Measurements from ENCODE around the gene NOS1AP. TPM values are rescaled to one million over a fixed set of nuclear protein-coding genes. Genes with fewer than 3 reads are reported as not detected.
A peak's percentile ranks its signal among the peaks of the same experiment; 100 is the strongest.

Gene NOS1AP
- total RNA-seq, 1 donor from 2014 or later: 4.5 TPM

DNA sequence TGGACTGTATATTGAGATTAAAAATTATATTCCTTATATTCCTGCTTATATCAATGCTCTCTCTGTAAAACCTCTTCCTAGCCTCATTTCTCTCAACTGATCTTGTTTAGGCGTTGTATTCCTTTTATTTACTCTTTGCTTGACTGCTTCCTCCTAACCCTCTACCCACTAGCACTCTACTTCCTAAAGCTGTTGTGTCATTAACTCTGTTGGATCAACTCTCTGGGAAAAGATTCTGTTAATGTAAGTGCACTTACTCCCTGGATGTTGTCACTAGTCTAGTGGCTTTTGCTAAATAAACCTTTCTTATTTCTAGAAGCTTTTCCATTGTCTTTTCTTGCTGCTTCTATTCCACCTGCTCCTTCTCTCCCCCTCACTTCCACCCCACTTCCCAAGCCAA lies 300.7 kb downstream of the NOS1AP start:
- H3K27me3 Mint-ChIP-seq (ENCODE audit: low read depth): no peaks in the 10 kb centered on the region
- peaks cover 4% of the 10 kb centered on the region for H3K36me3 Mint-ChIP-seq (ENCODE audit: low read depth)
- no peak overlapping the region for H3K27ac Mint-ChIP-seq (ENCODE audit: unreplicated experiment)
- H3K4me3 Mint-ChIP-seq (ENCODE audit: unreplicated experiment): no peak overlapping the region
- no peaks in the 10 kb centered on the region for H3K9me3 Mint-ChIP-seq (ENCODE audit: low read depth)
- H3K4me1 Mint-ChIP-seq (ENCODE audit: low read depth): peaks cover 19% of the 10 kb centered on the region
- DNase-seq (ENCODE audit: low spot score): no peak
- TF ChIP-seq, protein P1, sequence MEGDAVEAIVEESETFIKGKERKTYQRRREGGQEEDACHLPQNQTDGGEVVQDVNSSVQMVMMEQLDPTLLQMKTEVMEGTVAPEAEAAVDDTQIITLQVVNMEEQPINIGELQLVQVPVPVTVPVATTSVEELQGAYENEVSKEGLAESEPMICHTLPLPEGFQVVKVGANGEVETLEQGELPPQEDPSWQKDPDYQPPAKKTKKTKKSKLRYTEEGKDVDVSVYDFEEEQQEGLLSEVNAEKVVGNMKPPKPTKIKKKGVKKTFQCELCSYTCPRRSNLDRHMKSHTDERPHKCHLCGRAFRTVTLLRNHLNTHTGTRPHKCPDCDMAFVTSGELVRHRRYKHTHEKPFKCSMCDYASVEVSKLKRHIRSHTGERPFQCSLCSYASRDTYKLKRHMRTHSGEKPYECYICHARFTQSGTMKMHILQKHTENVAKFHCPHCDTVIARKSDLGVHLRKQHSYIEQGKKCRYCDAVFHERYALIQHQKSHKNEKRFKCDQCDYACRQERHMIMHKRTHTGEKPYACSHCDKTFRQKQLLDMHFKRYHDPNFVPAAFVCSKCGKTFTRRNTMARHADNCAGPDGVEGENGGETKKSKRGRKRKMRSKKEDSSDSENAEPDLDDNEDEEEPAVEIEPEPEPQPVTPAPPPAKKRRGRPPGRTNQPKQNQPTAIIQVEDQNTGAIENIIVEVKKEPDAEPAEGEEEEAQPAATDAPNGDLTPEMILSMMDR (IDR thresholded peaks at IDR 0.05): no peak

DNA sequence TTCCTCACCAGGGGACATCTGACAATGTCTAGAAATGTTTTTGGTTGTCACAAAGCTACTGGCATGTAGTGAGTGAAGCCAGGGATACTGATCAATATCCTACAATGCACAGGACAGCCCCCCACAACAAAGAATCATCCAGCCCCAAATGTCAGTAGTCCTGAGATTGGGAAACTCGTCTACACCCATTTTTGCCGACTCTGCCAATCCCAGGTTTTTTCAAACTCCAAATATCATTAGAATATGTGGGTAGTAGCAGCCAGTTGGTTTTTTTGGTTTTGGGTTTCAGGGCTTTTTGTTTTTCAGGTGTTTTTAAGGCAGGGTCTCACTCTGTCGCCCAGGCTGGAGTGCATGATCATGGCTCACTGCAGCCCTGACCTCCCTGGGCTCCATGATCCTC lies 301.2 kb downstream of the NOS1AP start:
- TF ChIP-seq, protein P1 (IDR thresholded peaks at IDR 0.05): no peak
- Mint-ChIP-seq H3K9me3 (ENCODE audit: low read depth) (no peaks in the 10 kb centered on the region), H3K4me3 (ENCODE audit: unreplicated experiment) (no peak overlapping the region), H3K27me3 (ENCODE audit: low read depth) (no peaks in the 10 kb centered on the region), H3K27ac (ENCODE audit: unreplicated experiment) (no peak overlapping the region), H3K36me3 (ENCODE audit: low read depth) (peaks cover 4% of the 10 kb centered on the region), H3K4me1 (ENCODE audit: low read depth) (peaks cover 19% of the 10 kb centered on the region)
- no peak for DNase-seq (ENCODE audit: low spot score)

DNA sequence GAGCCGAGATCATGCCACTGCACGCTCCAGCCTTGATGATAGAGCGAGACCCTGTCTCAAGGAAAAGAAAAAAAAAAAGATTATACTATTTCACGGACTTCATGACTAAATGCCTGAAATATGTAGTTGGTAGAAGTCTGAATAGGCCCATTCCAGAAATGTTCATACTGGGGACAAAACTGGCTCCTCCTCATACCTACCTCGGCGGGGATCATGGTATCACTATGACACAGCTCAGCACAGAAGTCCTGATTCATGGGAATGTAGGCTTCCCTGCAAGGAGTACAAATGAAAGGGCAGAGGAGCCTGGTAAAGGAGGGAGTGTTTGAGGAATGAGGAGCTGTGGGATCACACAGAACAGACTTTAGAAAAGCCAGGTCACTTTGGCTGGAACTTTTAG lies 302.1 kb downstream of the NOS1AP start:
- DNase-seq (ENCODE audit: low spot score): no peak
- TF ChIP-seq, protein P1 (IDR thresholded peaks at IDR 0.05): no peak
- Mint-ChIP-seq H3K4me3 (ENCODE audit: unreplicated experiment) (no peak overlapping the region), H3K27ac (ENCODE audit: unreplicated experiment) (peak overlapping the region; percentile 91), H3K4me1 (ENCODE audit: low read depth) (peaks cover 19% of the 10 kb centered on the region), H3K9me3 (ENCODE audit: low read depth) (no peaks in the 10 kb centered on the region), H3K36me3 (ENCODE audit: low read depth) (peaks cover 7% of the 10 kb centered on the region), H3K27me3 (ENCODE audit: low read depth) (no peaks in the 10 kb centered on the region)

DNA sequence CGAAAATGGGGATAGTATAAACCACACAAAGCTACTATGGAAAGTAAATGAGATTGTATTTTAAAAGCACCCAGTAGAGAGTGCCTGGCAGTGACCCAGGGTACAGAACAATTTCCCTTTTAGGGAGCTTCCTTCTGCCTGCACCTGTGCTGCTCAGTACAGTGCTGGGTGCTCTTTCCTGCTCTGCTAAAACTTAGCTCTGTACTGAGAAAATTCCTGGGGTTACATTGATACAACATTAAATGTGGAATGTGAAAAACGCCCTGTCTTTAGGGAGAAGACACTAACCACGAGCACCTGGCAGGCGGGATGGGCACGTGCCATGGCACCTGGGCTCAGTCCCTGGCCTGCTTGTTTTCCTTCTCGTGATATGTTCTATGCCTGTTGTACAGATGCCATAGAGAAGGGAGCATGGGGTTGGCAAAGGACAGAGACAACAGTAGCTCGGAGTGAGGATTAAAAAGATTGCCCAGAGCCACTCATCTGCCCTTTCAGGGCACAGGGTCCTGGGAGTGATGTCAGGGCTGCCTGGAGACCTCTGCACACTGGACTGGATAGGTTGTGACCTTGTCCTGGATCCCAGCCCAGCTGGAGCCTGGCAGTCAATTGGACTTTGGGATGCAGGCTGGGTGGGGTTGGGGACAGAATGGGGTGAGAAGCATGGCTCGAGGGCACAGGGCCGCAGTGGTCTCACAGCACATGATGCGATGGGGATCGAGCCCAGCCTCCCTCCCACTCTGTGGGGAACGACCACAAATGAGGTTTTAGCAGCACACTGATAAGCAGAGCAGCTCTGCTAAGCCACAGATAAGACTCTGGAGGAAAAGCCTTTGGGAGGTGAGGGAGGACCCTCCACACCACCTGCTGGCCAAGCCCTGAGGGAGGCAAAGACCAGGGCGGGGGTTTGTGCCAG lies 302.9 kb downstream of the NOS1AP start:
- Mint-ChIP-seq H3K4me3 (ENCODE audit: unreplicated experiment) (no peak overlapping the region), H3K4me1 (ENCODE audit: low read depth) (peaks cover 19% of the 10 kb centered on the region), H3K9me3 (ENCODE audit: low read depth) (no peaks in the 10 kb centered on the region), H3K27me3 (ENCODE audit: low read depth) (no peaks in the 10 kb centered on the region), H3K27ac (ENCODE audit: unreplicated experiment) (peak overlapping the region; percentile 91), H3K36me3 (ENCODE audit: low read depth) (peaks cover 4% of the 10 kb centered on the region)
- DNase-seq (ENCODE audit: low spot score): no peak
- TF ChIP-seq, protein P1 (IDR thresholded peaks at IDR 0.05): no peak

DNA sequence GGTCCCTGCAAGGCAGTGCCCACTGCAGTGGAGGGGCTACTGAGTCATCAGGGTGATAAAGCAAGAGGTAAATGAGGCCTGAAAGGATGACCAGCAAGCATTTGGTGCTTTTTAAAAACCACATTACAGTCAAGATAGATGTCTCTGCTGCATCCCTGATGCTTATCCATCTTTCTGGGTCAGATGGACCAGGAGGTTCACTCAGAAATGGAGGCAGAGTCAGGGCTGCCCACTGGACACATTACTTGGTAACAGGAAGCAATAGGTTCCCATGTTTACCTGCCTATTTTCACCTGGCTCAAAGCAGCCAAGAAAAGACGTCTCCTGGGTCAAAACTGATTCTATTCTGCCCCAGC lies 303.6 kb downstream of the NOS1AP start:
- TF ChIP-seq, protein P1 (IDR thresholded peaks at IDR 0.05): no peak
- peaks cover 4% of the 10 kb centered on the region for H3K36me3 Mint-ChIP-seq (ENCODE audit: low read depth)
- H3K27ac Mint-ChIP-seq (ENCODE audit: unreplicated experiment): no peak overlapping the region
- no peaks in the 10 kb centered on the region for H3K27me3 Mint-ChIP-seq (ENCODE audit: low read depth)
- H3K4me1 Mint-ChIP-seq (ENCODE audit: low read depth): peaks cover 19% of the 10 kb centered on the region
- no peak for DNase-seq (ENCODE audit: low spot score)
- H3K9me3 Mint-ChIP-seq (ENCODE audit: low read depth): no peaks in the 10 kb centered on the region
- H3K4me3 Mint-ChIP-seq (ENCODE audit: unreplicated experiment): no peak overlapping the region
